ENCODE measurements around the gene USP10. TPM values are rescaled to one million over a fixed set of nuclear protein-coding genes. Genes with fewer than 3 reads are reported as not detected.

USP10 gene
- total RNA-seq, 1 donor from 2014 or later = 100 TPM

DNA sequence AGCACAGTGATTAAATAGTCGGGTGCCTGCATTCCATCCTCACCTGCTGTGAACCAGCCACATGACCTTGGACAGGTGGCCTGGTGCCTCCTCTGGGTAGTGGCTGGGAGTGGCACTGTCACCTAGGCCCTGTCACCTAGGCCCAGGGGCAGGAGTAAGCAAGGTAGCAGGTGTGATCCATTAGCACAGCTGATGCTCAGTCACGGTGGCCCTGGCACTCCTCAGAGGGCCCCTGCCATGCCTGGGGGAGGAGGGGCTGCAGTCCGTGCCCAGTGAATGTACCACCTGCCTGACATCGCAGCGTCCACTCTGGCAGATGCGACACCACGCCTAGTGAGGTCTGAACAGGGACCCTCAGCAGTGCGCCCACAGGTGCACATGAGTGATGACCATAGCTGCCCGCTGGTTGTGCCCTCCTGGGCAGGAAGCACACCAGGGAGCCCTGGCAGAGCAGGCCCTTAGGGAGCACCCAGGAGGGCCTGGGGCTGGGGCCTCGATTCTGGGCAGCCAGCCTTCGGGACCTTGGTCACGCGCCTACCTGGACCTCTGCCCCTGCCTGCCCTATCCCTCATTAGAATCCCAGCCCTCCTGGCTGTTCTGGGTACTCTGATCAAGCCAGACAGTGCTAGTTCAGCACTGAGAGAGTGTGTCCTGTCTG, 86.9 kb downstream of the USP10 start:
- no peak overlapping the region for H3K4me3 Mint-ChIP-seq (ENCODE audit: unreplicated experiment)
- no peak overlapping the region for H3K27ac Mint-ChIP-seq (ENCODE audit: unreplicated experiment)
- H3K9me3 Mint-ChIP-seq (ENCODE audit: unreplicated experiment) = peaks cover 2% of the 10 kb centered on the region
- TF ChIP-seq, protein P1, sequence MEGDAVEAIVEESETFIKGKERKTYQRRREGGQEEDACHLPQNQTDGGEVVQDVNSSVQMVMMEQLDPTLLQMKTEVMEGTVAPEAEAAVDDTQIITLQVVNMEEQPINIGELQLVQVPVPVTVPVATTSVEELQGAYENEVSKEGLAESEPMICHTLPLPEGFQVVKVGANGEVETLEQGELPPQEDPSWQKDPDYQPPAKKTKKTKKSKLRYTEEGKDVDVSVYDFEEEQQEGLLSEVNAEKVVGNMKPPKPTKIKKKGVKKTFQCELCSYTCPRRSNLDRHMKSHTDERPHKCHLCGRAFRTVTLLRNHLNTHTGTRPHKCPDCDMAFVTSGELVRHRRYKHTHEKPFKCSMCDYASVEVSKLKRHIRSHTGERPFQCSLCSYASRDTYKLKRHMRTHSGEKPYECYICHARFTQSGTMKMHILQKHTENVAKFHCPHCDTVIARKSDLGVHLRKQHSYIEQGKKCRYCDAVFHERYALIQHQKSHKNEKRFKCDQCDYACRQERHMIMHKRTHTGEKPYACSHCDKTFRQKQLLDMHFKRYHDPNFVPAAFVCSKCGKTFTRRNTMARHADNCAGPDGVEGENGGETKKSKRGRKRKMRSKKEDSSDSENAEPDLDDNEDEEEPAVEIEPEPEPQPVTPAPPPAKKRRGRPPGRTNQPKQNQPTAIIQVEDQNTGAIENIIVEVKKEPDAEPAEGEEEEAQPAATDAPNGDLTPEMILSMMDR (IDR thresholded peaks at IDR 0.05; ENCODE audit: partially characterized antibody, unreplicated experiment) = no peak
- peaks cover 19% of the 10 kb centered on the region for H3K4me1 Mint-ChIP-seq (ENCODE audit: low read depth, unreplicated experiment)
- no peaks in the 10 kb centered on the region for H3K36me3 Mint-ChIP-seq (ENCODE audit: unreplicated experiment)
- DNase-seq = no peak
- peaks cover 4% of the 10 kb centered on the region for H3K27me3 Mint-ChIP-seq (ENCODE audit: unreplicated experiment)

DNA sequence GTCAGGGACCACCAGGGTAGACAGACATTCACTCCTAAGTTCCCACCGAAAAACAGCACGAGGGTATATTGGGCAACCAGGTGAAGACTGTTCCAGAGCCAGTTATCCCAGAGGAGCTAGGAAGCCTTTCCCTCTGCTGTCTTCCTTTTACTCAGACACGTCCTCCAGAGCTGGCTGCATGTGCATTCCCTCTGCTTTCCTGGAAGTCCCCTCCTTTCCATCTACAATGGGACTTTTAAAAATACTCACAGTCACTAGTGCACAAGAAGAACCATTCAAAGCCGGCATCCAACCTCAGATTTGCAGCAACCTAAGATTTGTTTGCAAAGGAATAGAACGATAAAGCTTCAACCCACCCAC, 87.4 kb downstream of the USP10 start:
- Mint-ChIP-seq H3K27me3 (ENCODE audit: unreplicated experiment) (peaks cover 4% of the 10 kb centered on the region), H3K27ac (ENCODE audit: unreplicated experiment) (no peak overlapping the region), H3K9me3 (ENCODE audit: unreplicated experiment) (peaks cover 2% of the 10 kb centered on the region), H3K36me3 (ENCODE audit: unreplicated experiment) (no peaks in the 10 kb centered on the region), H3K4me3 (ENCODE audit: unreplicated experiment) (no peak overlapping the region), H3K4me1 (ENCODE audit: low read depth, unreplicated experiment) (peaks cover 19% of the 10 kb centered on the region)
- TF ChIP-seq, protein P1 (IDR thresholded peaks at IDR 0.05; ENCODE audit: partially characterized antibody, unreplicated experiment) = no peak
- no peak for DNase-seq

DNA sequence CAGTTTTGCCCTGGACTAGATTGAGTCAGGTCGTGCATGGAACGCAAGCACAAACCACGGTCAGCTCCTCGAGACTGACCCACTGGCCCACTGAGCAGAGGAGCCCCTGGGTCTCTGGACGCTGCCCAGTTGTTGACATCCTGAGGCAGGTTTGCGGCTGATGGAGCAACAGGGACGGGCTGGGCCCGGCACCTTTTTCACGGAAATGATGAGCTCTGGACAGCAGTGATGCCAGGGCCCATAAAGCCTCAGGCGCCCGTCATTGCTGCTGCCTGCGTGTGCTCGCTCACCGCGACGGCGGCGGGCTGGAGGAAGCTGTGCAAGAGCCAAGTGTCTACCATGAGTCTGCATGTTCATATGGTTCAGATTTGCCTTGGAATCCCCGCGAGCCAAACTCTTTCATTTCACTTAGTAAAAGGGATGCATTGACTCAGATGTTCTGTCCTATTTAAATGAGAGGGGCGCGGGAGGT, 89.2 kb downstream of the USP10 start:
- Mint-ChIP-seq H3K27ac (ENCODE audit: unreplicated experiment) (peak overlapping the region; percentile 36), H3K27me3 (ENCODE audit: unreplicated experiment) (peaks cover 4% of the 10 kb centered on the region), H3K4me1 (ENCODE audit: low read depth, unreplicated experiment) (peaks cover 19% of the 10 kb centered on the region), H3K9me3 (ENCODE audit: unreplicated experiment) (peaks cover 2% of the 10 kb centered on the region), H3K36me3 (ENCODE audit: unreplicated experiment) (no peaks in the 10 kb centered on the region), H3K4me3 (ENCODE audit: unreplicated experiment) (no peak overlapping the region)
- no peak for DNase-seq
- TF ChIP-seq, protein P1 (IDR thresholded peaks at IDR 0.05; ENCODE audit: partially characterized antibody, unreplicated experiment) = no peak

DNA sequence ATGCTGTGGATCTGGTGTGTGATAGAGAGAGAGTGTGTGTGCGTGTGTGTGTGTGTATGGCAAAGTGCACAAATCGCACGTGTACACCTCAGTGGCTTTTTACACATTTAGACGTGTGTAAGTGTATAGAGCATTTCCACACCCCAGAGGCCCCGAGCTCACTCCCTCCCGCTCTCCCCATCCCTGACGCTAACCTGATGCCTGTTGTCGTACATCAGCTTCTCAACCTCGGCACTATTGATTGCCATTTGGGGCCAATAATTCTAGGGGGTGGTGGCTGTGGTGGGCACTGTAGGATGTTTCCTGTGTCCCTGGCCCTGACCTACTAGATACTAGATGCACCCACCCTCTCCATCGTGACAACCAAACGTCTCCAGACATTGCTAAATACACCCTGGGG, 89.6 kb downstream of the USP10 start:
- H3K4me1 Mint-ChIP-seq (ENCODE audit: low read depth, unreplicated experiment) = peaks cover 24% of the 10 kb centered on the region
- no peak for DNase-seq
- TF ChIP-seq, protein P1 (IDR thresholded peaks at IDR 0.05; ENCODE audit: partially characterized antibody, unreplicated experiment) = no peak
- H3K27me3 Mint-ChIP-seq (ENCODE audit: unreplicated experiment) = peaks cover 4% of the 10 kb centered on the region
- peak overlapping the region; percentile 36 for H3K27ac Mint-ChIP-seq (ENCODE audit: unreplicated experiment)
- peaks cover 2% of the 10 kb centered on the region for H3K9me3 Mint-ChIP-seq (ENCODE audit: unreplicated experiment)
- no peak overlapping the region for H3K4me3 Mint-ChIP-seq (ENCODE audit: unreplicated experiment)
- H3K36me3 Mint-ChIP-seq (ENCODE audit: unreplicated experiment) = no peaks in the 10 kb centered on the region

DNA sequence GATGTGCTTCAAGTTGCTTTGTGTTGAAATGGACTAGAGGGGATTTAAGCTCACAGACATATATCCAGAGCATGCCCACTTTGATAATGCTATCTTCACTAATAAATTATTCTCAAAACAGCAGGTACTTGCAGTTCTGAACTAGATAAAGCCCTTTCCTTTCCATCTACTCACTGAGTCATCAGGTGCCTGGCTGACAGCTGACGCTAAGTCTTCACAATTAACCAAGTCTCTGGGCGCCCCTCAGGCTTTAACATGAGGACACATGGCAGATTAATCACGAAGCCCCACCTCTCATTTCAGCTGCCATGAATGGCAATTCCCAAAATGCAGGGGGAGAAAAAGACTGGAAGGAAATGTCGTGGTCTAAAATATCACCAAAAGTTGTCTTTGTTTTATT, 90.5 kb downstream of the USP10 start:
- H3K27ac Mint-ChIP-seq (ENCODE audit: unreplicated experiment) = peak overlapping the region; percentile 44
- DNase-seq = no peak

More for the DNA sequence above, 90.5 kb downstream of the USP10 start:
- peaks cover 30% of the 10 kb centered on the region for H3K4me1 Mint-ChIP-seq (ENCODE audit: low read depth, unreplicated experiment)
- peaks cover 2% of the 10 kb centered on the region for H3K9me3 Mint-ChIP-seq (ENCODE audit: unreplicated experiment)
- TF ChIP-seq, protein P1 (IDR thresholded peaks at IDR 0.05; ENCODE audit: partially characterized antibody, unreplicated experiment) = no peak
- H3K4me3 Mint-ChIP-seq (ENCODE audit: unreplicated experiment) = no peak overlapping the region
- H3K36me3 Mint-ChIP-seq (ENCODE audit: unreplicated experiment) = no peaks in the 10 kb centered on the region
- peaks cover 4% of the 10 kb centered on the region for H3K27me3 Mint-ChIP-seq (ENCODE audit: unreplicated experiment)

Measured in glutamatergic neuron (in vitro differentiated cells).